AG04450 (cell line): Measurements from ENCODE around the gene ST8SIA4. TPM values are rescaled to one million over a fixed set of nuclear protein-coding genes. Genes with fewer than 3 reads are reported as not detected.

Experiments
- CTCF ChIA-PET: fragments of 300-600, 350-600 bp; formaldehyde crosslinking; extraction: SDS; loops from one replicate; lab custom pipeline; 2022; ENCODE audit warnings: antibody characterized with exemption, inconsistent platforms; lab: Charles Lee
- POLR2A ChIA-PET: fragments of 350-600 bp; formaldehyde crosslinking; extraction: SDS; loops from one replicate; lab custom pipeline; 2021; ENCODE audit warnings: antibody characterized with exemption, inconsistent platforms; lab: Yijun Ruan, JAX
- DNase-seq: peaks from one replicate; pipeline ENCODE4 v3.0.0-alpha.2; 2011; ENCODE audit warnings: low read depth, low spot score
- H3K27ac ChIP-seq: one replicate; pipeline ENCODE4 v1.5.1; 2012; ENCODE audit warnings: low read depth, low read length, control low read depth
- H3K27me3 ChIP-seq: one replicate; pipeline ENCODE4 v1.6.0; 2012; ENCODE audit warnings: low read length; ENCODE audit not compliant: control insufficient read depth, insufficient read depth
- H3K4me3 ChIP-seq: 2 replicates; pipeline ENCODE4 v1.5.1; 2011; ENCODE audit warnings: mild to moderate bottlenecking, low read depth, low read length, control low read depth
- H3K9me3 ChIP-seq: 2 replicates; pipeline ENCODE4 v1.5.1; 2012; ENCODE audit warnings: low read length; ENCODE audit not compliant: control insufficient read depth, insufficient read depth
- polyA plus RNA-seq: library from polyadenylated mRNA; depleted of rRNA; stranded (reverse); fragments of >200 nt; gene quantifications from 2 replicates; pipeline ENCODE4 v1.2.3, GENCODE V29; 2011
- TF ChIP-seq, protein P1 (sequence below): IDR thresholded peaks from 2 replicates; pipeline ENCODE4 v1.5.1; 2011; ENCODE audit warnings: low read depth, low read length, control low read depth, inconsistent platforms

The ST8SIA4 gene
- polyA plus RNA-seq, 1 experiment: 0.02 TPM

DNA sequence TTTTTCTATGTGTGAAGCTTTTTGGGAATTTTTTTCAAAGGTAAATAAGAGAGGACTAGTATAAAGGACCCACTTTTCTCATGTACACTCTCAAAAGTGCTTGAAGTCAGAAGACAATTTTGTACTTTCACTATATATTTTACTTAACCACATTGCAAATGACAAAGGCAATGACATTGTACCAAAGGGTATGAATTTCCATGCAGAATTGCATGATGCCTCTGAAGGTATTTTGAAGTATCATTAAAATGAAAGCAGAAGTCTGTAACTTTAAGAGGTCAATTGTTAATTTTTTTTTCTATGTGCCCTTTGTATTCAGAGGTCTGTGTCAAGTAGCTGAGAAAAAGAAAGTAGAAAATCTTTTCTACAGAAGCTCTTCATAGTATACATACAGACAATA lies 84.7 kb downstream of the ST8SIA4 start:
- ChIA-PET POLR2A (no interaction called here), CTCF (no interaction called here)
- H3K4me3 ChIP-seq: no peak overlapping the region
- TF ChIP-seq, protein P1, sequence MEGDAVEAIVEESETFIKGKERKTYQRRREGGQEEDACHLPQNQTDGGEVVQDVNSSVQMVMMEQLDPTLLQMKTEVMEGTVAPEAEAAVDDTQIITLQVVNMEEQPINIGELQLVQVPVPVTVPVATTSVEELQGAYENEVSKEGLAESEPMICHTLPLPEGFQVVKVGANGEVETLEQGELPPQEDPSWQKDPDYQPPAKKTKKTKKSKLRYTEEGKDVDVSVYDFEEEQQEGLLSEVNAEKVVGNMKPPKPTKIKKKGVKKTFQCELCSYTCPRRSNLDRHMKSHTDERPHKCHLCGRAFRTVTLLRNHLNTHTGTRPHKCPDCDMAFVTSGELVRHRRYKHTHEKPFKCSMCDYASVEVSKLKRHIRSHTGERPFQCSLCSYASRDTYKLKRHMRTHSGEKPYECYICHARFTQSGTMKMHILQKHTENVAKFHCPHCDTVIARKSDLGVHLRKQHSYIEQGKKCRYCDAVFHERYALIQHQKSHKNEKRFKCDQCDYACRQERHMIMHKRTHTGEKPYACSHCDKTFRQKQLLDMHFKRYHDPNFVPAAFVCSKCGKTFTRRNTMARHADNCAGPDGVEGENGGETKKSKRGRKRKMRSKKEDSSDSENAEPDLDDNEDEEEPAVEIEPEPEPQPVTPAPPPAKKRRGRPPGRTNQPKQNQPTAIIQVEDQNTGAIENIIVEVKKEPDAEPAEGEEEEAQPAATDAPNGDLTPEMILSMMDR: no peak
- no peak overlapping the region for H3K27ac ChIP-seq
- DNase-seq: no peak
- no peaks in the 10 kb centered on the region for H3K27me3 ChIP-seq
- no peaks in the 10 kb centered on the region for H3K9me3 ChIP-seq

DNA sequence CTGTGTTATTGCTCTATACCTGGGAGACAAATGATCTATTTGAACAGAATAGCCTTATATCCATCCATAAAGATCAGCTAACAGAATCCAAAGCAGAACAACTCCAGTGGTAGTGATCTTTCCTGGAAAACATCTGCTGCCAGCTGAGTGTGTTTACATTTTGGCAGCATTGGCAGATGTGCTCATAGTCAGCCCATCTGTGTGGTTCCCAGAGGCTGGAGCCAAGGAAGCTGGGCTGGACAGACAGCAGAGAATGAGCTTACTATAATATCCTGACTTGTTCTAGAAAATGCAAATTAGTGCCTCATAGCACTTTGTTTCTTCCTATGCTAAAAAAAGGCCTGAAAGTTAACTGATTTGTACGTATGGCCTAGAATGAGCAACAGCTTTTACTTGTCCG lies 99.7 kb downstream of the ST8SIA4 start:
- POLR2A ChIA-PET: no interaction called here
- peak; percentile 24 for DNase-seq
- Histone ChIP-seq H3K27me3 (no peaks in the 10 kb centered on the region), H3K9me3 (no peaks in the 10 kb centered on the region), H3K27ac (no peak overlapping the region), H3K4me3 (no peak overlapping the region)
- TF ChIP-seq, protein P1: no peak
- CTCF ChIA-PET: interaction anchor here (1.2 to 1.4 kb wide), 2 partner anchors 11 to 34 kb away, joined by 4 read pairs; no protein-coding TSS in a partner anchor

GRCh38 chr5:100802208-100802607 lies 100.9 kb downstream of the ST8SIA4 start:
- no peak overlapping the region for H3K27ac ChIP-seq
- H3K27me3 ChIP-seq: no peaks in the 10 kb centered on the region
- TF ChIP-seq, protein P1: no peak
- no peak overlapping the region for H3K4me3 ChIP-seq
- POLR2A ChIA-PET: no interaction called here
- no peaks in the 10 kb centered on the region for H3K9me3 ChIP-seq
- CTCF ChIA-PET: no interaction called here
- DNase-seq: no peak

- ChIA-PET POLR2A (no interaction called here), CTCF (no interaction called here)
- H3K27ac ChIP-seq: no peak overlapping the region
- H3K4me3 ChIP-seq: no peak overlapping the region
- no peak for DNase-seq
- TF ChIP-seq, protein P1: no peak
- H3K9me3 ChIP-seq: no peaks in the 10 kb centered on the region
- H3K27me3 ChIP-seq: no peaks in the 10 kb centered on the region
These were observed 102.5 kb downstream of the ST8SIA4 start for GRCh38 chr5:100800562-100800961.

- POLR2A ChIA-PET: no interaction called here
- TF ChIP-seq, protein P1: no peak
- DNase-seq: no peak
- CTCF ChIA-PET: interaction anchor here (1.3 kb wide), 1 partner anchor 11 kb away, joined by 3 read pairs; no protein-coding TSS in a partner anchor
- H3K27ac ChIP-seq: no peak overlapping the region
- no peak overlapping the region for H3K4me3 ChIP-seq
- peaks cover 8% of the 10 kb centered on the region for H3K9me3 ChIP-seq
- no peaks in the 10 kb centered on the region for H3K27me3 ChIP-seq
These were observed 103.9 kb downstream of the ST8SIA4 start for GRCh38 chr5:100799166-100799565.
